GM20431 (cell line): Measurements from ENCODE around the gene C1QL4.

Experiments used
- in situ Hi-C: fragments of 300-500 bp; cut with MseI, MboI; formaldehyde crosslinking; loops from one replicate; pipeline ENCODE4 v1.15.0; 2020; ENCODE audit warnings: low sequenced_read_pairs; ENCODE audit not compliant: unreplicated experiment

The C1QL4 gene

GRCh38 chr12:49288412-49288853 lies 48.6 kb downstream of the C1QL4 start:
- in situ Hi-C loops: loop anchor here (10.0 kb wide), 1 partner anchor 56 kb away; the partner anchor contains the start of gene DNAJC22

GRCh38 chr12:49287876-49288275 lies 49.1 kb downstream of the C1QL4 start:
- in situ Hi-C loops: loop anchor here (10.0 kb wide), 1 partner anchor 57 kb away; the partner anchor contains the start of gene DNAJC22

- in situ Hi-C loops: loop anchor here (10.0 kb wide), 1 partner anchor 60 kb away; the partner anchor contains the start of gene DNAJC22
Measured at GRCh38 chr12:49284672-49285071, 52.3 kb downstream of the C1QL4 start.

GRCh38 chr12:49283541-49284429 lies 53.2 kb downstream of the C1QL4 start:
- in situ Hi-C loops: loop anchor here (10.0 kb wide), 1 partner anchor 61 kb away; the partner anchor contains the start of gene DNAJC22

- in situ Hi-C loops: loop anchor here (10.0 kb wide), 1 partner anchor 62 kb away; the partner anchor contains the start of gene DNAJC22
Measured at GRCh38 chr12:49282740-49283375, 54.1 kb downstream of the C1QL4 start.
